ENCODE data around the gene TATDN2. TPM values are rescaled to one million over a fixed set of nuclear protein-coding genes. Genes with fewer than 3 reads are reported as not detected.
A peak's percentile ranks its signal among the peaks of the same experiment; 100 is the strongest.

Gene TATDN2
- polyA plus RNA-seq, 2 of the 4 experiments (the other 2 are of a cell fraction): 22.4 to 34.9 TPM

DNA sequence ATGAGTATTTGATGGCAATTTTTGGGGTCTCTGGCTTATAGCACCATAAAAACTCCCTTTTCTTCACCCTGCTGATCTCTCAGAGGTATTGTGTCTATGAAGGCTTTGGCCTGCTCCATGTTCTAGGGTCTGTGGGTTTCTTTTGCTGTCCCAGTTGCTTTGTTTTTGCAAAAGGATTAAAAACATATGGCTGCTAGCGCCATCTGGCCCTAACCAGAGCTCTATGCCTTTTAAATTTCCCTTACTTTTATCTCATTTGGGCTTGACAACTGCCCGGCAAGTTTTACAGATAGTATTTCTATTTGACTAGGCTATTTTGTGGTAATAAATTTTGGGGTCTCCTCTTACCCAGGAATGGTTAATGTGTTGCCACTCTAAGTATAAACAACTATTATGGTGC lies 50.9 kb downstream of the TATDN2 start:
- Histone ChIP-seq H3K4me3 (no peak overlapping the region), H3K4me1 (no peaks in the 10 kb centered on the region), H3K27ac (no peak overlapping the region), H3K4me2 (no peak overlapping the region), H3K9me3 (no peaks in the 10 kb centered on the region)
- ATAC-seq (no peak), FAIRE-seq (no peak), DNase-seq (ENCODE audit: low read depth in 1 of 2, low spot score in 1 of 2) (no peak)
- CTCF ChIA-PET: interaction anchor here (0.9 to 1.1 kb wide), 3 partner anchors 12 to 679 kb away, joined by 3 to 6 read pairs (median 4); no protein-coding TSS in a partner anchor
- TF ChIP-seq, protein P1, sequence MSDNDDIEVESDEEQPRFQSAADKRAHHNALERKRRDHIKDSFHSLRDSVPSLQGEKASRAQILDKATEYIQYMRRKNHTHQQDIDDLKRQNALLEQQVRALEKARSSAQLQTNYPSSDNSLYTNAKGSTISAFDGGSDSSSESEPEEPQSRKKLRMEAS (IDR thresholded peaks at IDR 0.05): no peak
- no peak for TF ChIP-seq CHD4 (IDR thresholded peaks at IDR 0.05; ENCODE audit: borderline replicate concordance)
- no peak for TF ChIP-seq EHF (CRISPR knock-in tag; IDR thresholded peaks at IDR 0.05)
- peak; percentile 10 to 24; a peak in 2 of 5 replicates for TF ChIP-seq RAD21 (conservative IDR thresholded peaks at IDR 0.05 in 1 of 2, IDR thresholded peaks at IDR 0.05 in 1 of 2)
- TF ChIP-seq, protein P2, sequence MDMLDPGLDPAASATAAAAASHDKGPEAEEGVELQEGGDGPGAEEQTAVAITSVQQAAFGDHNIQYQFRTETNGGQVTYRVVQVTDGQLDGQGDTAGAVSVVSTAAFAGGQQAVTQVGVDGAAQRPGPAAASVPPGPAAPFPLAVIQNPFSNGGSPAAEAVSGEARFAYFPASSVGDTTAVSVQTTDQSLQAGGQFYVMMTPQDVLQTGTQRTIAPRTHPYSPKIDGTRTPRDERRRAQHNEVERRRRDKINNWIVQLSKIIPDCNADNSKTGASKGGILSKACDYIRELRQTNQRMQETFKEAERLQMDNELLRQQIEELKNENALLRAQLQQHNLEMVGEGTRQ (IDR thresholded peaks at IDR 0.05): no peak
- TF ChIP-seq RCOR1 (IDR thresholded peaks at IDR 0.05; ENCODE audit: low read depth, low read length): no peak
- TF ChIP-seq, protein P3, sequence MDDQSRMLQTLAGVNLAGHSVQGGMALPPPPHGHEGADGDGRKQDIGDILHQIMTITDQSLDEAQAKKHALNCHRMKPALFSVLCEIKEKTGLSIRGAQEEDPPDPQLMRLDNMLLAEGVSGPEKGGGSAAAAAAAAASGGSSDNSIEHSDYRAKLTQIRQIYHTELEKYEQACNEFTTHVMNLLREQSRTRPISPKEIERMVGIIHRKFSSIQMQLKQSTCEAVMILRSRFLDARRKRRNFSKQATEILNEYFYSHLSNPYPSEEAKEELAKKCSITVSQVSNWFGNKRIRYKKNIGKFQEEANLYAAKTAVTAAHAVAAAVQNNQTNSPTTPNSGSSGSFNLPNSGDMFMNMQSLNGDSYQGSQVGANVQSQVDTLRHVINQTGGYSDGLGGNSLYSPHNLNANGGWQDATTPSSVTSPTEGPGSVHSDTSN (IDR thresholded peaks at IDR 0.05): no peak
- TF ChIP-seq ESRRA (IDR thresholded peaks at IDR 0.05; ENCODE audit: borderline replicate concordance, low read length): no peak
- 93% methylated on average over 2 of the region's 2 CpGs for WGBS (ENCODE audit: missing lambda C conversion rate)
- POLR2A ChIA-PET: no interaction called here

DNA sequence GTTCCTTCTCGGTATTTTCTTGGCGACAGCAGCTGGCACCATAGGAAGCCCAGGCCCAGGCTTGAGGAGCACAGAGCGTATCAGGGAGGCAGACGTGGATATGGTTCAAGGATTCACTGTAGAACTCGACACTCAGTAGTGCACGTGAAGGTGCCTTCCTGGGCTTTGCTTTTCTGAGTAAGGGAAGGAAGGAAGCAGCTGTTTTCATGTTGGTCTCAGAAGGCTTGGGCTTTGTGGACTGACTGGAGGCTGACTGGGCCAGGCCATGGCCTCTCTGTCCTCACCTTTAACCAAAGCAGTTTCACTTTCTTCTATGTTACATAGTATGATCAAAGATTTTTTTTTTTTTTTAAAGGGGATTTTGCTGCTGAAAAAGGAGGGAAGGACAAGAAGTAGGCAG lies 51.4 kb downstream of the TATDN2 start:
- H3K4me3 ChIP-seq: no peak overlapping the region
- H3K4me2 ChIP-seq: no peak overlapping the region
- H3K27ac ChIP-seq: no peak overlapping the region
- no peak for TF ChIP-seq FOXS1 (CRISPR knock-in tag; IDR thresholded peaks at IDR 0.05)
- no peak for TF ChIP-seq POLR2AphosphoS2 (conservative IDR thresholded peaks at IDR 0.05; ENCODE audit: low read length)
- TF ChIP-seq MAFK (IDR thresholded peaks at IDR 0.05; ENCODE audit: partially characterized antibody): no peak
- no peak for TF ChIP-seq CHD2 (IDR thresholded peaks at IDR 0.05; ENCODE audit: low read length, partially characterized antibody)
- TF ChIP-seq EP300 (IDR thresholded peaks at IDR 0.05): no peak
- no peak for TF ChIP-seq KDM5A (IDR thresholded peaks at IDR 0.05)
- TF ChIP-seq FOSL2 (IDR thresholded peaks at IDR 0.05): no peak
- no peak for TF ChIP-seq FOSL2 (CRISPR knock-in tag; IDR thresholded peaks at IDR 0.05)
- no peak for TF ChIP-seq ZSCAN20 (CRISPR knock-in tag; IDR thresholded peaks at IDR 0.05)
- no peak for TF ChIP-seq POLR2A (IDR thresholded peaks at IDR 0.05; ENCODE audit: low read length)
- TF ChIP-seq, protein P4, sequence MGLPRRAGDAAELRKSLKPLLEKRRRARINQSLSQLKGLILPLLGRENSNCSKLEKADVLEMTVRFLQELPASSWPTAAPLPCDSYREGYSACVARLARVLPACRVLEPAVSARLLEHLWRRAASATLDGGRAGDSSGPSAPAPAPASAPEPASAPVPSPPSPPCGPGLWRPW (IDR thresholded peaks at IDR 0.05): no peak
- 93% methylated on average over 6 of the region's 6 CpGs for WGBS (ENCODE audit: missing lambda C conversion rate)
- no peaks in the 10 kb centered on the region for H3K9me3 ChIP-seq
- DNase-seq (ENCODE audit: low read depth in 1 of 2, low spot score in 1 of 2): no peak
- ChIA-PET CTCF (interaction anchor here (0.9 to 1.1 kb wide), 3 partner anchors 13 to 678 kb away, joined by 3 to 6 read pairs (median 4); no protein-coding TSS in a partner anchor), POLR2A (no interaction called here)
- ATAC-seq: no peak
- FAIRE-seq: no peak
- no peaks in the 10 kb centered on the region for H3K4me1 ChIP-seq

DNA sequence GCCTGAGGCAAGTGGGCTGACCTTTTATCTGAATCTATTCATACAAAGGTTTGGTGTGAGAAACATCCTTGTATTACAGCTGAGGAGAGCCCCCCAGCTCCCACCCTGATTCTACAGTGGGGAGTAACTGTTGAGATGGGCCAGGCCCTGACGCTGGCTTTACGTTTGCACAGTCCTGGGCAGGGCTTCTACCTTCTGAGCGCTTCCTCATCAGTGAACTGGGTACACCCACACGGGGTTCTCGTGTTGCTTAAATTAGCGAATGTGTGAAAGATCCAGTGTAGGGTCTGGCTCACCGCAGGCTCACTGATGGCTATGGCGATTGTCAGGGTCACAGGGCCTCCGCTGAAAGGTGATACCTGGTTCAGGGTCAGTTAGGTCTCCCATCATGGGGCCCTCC lies 51.8 kb downstream of the TATDN2 start:
- CTCF ChIA-PET: interaction anchor here (1.0 to 1.1 kb wide), 2 partner anchors 13 to 678 kb away, joined by 4 to 6 read pairs; no protein-coding TSS in a partner anchor
- no peak overlapping the region for H3K4me2 ChIP-seq
- WGBS (ENCODE audit: missing lambda C conversion rate): 85% methylated on average over 9 of the region's 9 CpGs
- POLR2A ChIA-PET: no interaction called here
- DNase-seq (ENCODE audit: low read depth in 1 of 2, low spot score in 1 of 2) (no peak), ATAC-seq (no peak; a peak in 1 of 6 replicates), FAIRE-seq (no peak)
- no peaks in the 10 kb centered on the region for H3K9me3 ChIP-seq
- no peak overlapping the region for H3K27ac ChIP-seq
- no peak overlapping the region for H3K4me3 ChIP-seq
- no peaks in the 10 kb centered on the region for H3K4me1 ChIP-seq
- no peak for TF ChIP-seq RCOR1 (IDR thresholded peaks at IDR 0.05; ENCODE audit: low read depth, low read length)
- no peak for TF ChIP-seq BHLHE40 (IDR thresholded peaks at IDR 0.05; ENCODE audit: low read depth, low read length)
- no peak for TF ChIP-seq HOXB5 (CRISPR knock-in tag; IDR thresholded peaks at IDR 0.05)
- TF ChIP-seq CEBPB (IDR thresholded peaks at IDR 0.05): no peak
- no peak for TF ChIP-seq POLR2AphosphoS2 (conservative IDR thresholded peaks at IDR 0.05; ENCODE audit: low read length)
- no peak for TF ChIP-seq SMC3 (IDR thresholded peaks at IDR 0.05)
- TF ChIP-seq, protein P5, sequence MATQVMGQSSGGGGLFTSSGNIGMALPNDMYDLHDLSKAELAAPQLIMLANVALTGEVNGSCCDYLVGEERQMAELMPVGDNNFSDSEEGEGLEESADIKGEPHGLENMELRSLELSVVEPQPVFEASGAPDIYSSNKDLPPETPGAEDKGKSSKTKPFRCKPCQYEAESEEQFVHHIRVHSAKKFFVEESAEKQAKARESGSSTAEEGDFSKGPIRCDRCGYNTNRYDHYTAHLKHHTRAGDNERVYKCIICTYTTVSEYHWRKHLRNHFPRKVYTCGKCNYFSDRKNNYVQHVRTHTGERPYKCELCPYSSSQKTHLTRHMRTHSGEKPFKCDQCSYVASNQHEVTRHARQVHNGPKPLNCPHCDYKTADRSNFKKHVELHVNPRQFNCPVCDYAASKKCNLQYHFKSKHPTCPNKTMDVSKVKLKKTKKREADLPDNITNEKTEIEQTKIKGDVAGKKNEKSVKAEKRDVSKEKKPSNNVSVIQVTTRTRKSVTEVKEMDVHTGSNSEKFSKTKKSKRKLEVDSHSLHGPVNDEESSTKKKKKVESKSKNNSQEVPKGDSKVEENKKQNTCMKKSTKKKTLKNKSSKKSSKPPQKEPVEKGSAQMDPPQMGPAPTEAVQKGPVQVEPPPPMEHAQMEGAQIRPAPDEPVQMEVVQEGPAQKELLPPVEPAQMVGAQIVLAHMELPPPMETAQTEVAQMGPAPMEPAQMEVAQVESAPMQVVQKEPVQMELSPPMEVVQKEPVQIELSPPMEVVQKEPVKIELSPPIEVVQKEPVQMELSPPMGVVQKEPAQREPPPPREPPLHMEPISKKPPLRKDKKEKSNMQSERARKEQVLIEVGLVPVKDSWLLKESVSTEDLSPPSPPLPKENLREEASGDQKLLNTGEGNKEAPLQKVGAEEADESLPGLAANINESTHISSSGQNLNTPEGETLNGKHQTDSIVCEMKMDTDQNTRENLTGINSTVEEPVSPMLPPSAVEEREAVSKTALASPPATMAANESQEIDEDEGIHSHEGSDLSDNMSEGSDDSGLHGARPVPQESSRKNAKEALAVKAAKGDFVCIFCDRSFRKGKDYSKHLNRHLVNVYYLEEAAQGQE (IDR thresholded peaks at IDR 0.05): no peak
- no peak for TF ChIP-seq HOXB13 (CRISPR knock-in tag; IDR thresholded peaks at IDR 0.05; ENCODE audit: low read depth)
- TF ChIP-seq, protein P6, sequence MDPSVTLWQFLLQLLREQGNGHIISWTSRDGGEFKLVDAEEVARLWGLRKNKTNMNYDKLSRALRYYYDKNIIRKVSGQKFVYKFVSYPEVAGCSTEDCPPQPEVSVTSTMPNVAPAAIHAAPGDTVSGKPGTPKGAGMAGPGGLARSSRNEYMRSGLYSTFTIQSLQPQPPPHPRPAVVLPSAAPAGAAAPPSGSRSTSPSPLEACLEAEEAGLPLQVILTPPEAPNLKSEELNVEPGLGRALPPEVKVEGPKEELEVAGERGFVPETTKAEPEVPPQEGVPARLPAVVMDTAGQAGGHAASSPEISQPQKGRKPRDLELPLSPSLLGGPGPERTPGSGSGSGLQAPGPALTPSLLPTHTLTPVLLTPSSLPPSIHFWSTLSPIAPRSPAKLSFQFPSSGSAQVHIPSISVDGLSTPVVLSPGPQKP (IDR thresholded peaks at IDR 0.05; ENCODE audit: low read depth, low read length): no peak
- TF ChIP-seq, protein P7, sequence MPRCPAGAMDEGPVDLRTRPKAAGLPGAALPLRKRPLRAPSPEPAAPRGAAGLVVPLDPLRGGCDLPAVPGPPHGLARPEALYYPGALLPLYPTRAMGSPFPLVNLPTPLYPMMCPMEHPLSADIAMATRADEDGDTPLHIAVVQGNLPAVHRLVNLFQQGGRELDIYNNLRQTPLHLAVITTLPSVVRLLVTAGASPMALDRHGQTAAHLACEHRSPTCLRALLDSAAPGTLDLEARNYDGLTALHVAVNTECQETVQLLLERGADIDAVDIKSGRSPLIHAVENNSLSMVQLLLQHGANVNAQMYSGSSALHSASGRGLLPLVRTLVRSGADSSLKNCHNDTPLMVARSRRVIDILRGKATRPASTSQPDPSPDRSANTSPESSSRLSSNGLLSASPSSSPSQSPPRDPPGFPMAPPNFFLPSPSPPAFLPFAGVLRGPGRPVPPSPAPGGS (IDR thresholded peaks at IDR 0.05): no peak
- TF ChIP-seq HOXA7 (CRISPR knock-in tag; IDR thresholded peaks at IDR 0.05): no peak
